ENCODE data around the gene NPC1L1.

The NPC1L1 gene

DNA sequence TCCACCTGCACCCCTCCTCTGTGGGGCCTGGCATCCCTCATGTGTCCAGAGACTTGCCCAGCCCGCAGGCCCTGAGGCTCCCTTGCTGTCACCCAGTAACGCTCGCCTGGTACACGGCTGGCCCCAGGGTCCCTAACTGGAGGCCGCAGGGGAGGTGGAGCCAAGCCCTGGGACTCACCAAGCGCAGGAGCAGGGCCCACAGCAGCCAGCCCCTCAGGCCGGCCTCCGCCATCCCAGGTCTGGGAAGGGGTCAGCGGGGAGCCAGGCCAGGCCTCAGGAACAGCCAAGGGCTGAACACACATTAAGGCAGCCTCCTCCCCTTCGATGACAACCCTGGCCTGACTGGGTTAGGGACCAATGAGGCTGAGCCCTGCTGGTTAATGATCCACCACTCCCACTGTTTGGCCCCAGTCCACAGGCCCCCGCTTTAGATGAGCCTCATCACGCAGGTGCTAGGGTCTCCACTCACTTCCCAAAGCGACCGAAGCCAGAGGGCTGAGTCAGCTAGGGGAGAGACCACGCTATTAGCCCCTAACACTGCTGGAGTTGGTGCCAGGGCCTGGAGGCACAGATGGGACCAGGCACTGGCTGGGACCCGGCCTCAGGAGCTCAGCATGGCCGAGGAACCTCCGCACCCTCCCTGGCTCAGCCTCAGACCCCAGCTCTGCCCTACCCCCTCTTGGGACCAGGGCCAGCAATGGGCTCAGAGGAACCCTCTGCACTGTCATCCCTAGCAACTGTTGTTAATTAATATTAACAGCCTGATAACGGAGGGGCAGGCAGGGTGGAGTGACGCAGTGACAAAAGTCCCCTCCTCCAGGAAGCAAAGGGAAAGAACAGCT lies at the start of gene NPC1L1:
TSS of gene NPC1L1 (minus strand) at position 303 of the 842 bp plus-strand sequence. CDS start at position 232, 71 bp downstream.
- DNase-seq = no peak

GRCh38 chr7:44590910-44591309 lies 49.8 kb upstream of the NPC1L1 start:
- DNase-seq = no peak

GRCh38 chr7:44587843-44588711 lies 46.9 kb upstream of the NPC1L1 start:
- peak; percentile 54 for DNase-seq

- DNase-seq = no peak
Measured at GRCh38 chr7:44583146-44583865, 42.2 kb upstream of the NPC1L1 start.

DNA sequence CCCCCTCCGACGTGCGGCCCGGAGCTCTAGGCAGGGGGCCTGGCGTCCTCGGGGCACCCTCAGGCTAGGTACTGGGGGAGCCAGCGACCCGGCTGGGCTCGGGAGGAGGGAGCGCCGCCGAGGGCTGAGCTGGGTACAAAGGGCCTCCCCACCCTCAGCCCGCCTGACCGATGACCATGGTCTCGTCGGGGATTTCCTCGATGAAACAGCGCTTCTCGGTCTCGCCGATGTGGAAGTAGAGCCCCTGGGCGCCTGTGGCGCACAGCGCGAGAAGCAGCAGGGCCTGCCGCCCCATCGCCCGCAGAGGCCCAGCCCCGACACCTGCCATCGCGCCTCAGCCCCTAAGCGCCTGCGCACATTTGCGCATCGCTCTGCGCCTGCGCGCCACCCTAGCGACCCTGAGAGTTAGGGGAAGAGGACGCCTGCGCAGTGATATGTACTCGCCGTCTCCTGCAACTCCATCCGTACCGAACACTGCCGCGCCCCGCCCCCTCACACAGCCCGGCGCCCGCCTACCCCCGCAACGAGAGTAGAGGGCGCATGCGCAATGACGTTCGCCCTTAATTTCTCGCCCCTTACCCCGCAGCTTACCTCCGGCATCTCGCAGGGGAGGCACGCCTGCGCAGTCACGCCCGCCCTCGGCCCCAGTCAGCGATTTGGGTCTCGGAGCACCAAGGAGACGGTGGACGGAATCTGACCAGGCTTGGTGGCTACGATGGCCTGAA lies 40.9 kb upstream of the NPC1L1 start, which contains the start of gene TMED4:
TSS of gene TMED4 (minus strand) at position 353 of the 725 bp plus-strand sequence. CDS start at position 328, 25 bp downstream.
- DNase-seq = peak; percentile 100

DNA sequence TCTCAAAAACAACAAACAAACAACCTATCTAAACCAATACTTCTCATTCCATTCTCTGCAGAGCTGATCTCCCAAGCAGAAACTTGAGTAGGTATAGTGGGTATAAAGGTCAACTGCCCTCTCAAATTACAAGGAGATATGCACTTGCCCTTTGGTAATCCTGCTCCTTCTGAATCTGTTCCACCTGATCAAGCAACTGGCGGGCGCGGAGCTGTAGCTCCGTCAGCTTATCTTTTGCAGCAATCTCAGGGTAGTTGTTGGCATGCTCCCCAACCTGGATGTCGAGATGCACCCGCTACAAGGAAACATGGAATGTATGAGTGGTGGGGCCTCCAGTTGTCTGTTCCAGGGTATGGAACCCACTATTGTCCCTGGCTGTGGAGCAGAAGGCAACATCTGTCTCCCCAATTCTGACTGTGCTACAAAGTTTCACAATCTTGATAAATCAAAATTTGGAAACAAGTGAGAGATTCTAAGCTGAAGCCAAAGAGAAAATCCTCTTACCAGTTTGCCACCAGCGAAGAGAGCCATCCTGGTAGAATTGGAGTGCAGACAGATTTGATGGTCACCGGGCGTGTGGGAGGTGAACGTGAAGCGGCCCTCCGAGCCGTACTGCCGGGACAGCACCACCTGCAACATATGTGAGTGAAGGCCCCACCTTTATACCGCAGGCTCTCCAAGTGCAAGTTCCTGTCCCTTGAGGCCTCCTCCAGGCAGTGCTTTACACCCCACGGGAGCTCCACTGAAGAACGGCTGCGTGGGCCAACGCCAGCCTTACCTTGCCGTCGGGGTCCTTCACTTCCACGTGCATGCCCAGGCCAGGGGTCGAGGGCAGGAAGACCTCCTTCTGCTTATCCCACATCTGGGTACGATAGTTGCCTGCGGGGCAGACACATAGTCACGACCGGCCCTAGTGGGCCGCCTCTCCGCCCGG lies 40.1 kb upstream of the NPC1L1 start:
- DNase-seq = peak; percentile 54

DNA sequence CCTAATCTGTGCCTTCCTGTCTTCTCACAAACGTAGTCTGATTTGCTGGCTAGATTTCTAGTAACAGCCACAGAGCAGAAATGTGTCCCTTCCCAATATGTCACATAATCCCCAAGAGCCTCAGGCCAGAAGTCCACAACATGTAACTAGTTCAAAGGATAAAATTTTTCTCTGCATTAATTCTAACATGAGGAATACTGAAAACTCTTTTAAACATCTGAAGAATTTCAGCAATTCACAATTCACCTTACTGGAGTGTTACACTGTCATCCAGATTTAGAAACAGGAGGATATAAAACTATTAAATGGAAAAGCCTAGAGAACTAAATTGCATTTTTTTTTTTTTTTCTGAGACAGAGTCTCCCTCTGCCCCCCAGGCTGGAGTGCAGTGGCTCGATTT lies 35.1 kb upstream of the NPC1L1 start:
- DNase-seq = no peak

GRCh38 chr7:44575054-44575453 lies 33.9 kb upstream of the NPC1L1 start:
- DNase-seq = no peak

DNA sequence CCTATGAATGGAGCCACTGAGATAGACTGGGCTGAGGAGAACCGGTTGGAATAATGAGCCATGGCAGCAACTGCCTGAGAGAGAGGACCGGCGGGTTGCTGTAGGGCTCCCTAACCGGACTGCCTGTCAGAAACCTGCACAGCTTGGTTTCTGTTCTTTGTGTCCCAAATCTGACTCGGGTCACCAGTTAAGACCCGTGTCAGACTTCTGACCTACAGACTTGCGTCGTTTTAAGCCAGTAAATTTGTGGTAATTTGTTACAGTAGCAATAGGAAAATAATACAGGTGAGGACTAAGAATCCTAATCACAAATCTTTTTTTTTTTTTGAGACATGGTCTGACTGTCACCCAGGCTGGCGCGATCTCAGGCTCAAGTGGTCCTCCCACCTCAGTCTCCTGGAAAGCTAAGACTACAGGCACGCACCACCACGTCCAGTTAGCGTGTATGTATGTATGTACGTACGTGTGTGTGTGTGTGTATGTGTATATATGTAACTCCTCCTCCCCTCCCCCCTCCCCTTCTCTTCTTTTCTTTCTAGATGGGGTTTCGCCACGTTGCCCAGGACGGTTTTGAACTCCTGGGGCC lies 33.2 kb upstream of the NPC1L1 start:
- no peak for DNase-seq

GRCh38 chr7:44573464-44574286 lies 32.5 kb upstream of the NPC1L1 start, which contains the start of gene DDX56:
DDX56 (minus strand) TSS chr7:44573908; CDS start chr7:44573895, 13 bp downstream.
- peak; percentile 94 for DNase-seq

DNA sequence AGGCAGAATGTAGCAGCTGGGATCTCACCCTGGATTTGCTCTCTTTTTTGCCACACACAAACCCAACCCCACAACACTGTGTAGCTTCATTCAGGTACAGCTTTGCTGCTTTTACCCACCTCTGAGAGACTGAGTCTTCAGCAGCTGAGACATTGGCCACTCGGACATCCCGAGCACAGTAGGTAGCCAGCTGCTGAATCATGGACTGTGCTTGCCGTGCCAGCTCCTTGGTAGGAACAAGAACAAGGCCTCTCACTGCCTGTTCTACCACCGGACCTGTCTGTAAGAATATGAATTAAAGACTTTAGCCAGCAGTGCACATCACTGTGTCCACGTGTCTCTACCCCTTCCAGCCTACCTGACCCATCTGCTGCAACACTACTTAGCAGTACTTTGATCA lies 31.6 kb upstream of the NPC1L1 start:
- DNase-seq = no peak

- DNase-seq = no peak
Measured at GRCh38 chr7:44569959-44570358, 28.8 kb upstream of the NPC1L1 start.

DNA sequence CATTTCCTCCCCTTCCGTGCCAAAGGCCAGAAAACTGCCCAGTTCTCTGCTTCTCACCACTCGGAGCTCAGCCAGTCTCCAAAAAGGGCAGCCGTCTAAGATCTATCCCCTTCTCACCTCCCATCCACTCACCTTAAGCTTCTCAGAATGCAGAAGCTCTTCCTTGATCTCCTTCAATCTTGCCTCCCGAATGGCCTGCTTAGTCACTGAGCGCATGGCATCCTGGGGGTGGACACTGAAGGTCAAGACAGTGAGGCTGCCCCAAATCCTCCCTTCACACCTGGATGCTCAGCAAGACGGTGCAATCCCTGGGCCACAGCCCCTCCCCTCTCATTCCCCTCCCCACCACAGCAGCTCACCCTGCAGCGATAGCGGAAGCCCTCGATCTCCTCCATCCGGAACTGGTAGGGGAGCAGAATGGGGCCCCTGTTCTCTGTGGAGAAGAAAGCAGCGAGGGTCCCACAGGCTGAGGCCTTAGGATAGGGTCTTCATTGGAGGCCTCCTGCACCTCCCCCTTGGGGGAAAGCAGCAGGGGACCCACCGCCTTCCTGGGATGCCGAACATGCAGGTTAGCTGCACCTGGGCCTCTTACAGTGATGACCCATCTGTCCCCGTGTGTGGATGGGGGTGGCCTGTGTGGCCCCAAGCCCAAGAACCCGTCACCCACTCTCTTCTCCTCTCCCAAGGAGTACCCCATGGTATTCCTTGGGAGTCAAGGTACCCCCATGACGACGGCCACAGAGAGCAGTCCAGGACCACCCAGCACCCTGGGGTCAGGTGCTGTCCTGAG lies 27.8 kb upstream of the NPC1L1 start:
- no peak for DNase-seq

GRCh38 chr7:44567884-44568283 lies 26.8 kb upstream of the NPC1L1 start:
- no peak for DNase-seq

DNA sequence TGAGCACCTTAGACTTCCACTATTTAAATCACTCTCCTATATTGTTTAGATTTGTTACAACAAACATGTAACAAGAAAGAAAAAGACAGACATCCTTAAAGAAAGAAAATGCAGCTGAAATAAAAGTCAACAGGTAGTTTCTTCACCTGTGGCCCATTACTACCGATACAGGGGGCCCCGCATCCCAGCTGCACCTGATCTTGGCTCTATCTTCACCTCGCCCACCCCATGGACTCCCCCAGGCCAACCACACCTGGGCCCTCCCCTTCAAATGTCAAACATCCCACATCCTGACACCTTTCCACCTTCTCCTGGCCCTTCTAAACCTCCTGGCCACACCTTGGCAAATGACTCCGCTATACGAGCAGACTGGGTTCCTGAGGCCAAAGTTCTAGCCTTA lies 25.6 kb upstream of the NPC1L1 start:
- DNase-seq = no peak

- no peak for DNase-seq
Measured at GRCh38 chr7:44565795-44566559, 24.8 kb upstream of the NPC1L1 start.

DNA sequence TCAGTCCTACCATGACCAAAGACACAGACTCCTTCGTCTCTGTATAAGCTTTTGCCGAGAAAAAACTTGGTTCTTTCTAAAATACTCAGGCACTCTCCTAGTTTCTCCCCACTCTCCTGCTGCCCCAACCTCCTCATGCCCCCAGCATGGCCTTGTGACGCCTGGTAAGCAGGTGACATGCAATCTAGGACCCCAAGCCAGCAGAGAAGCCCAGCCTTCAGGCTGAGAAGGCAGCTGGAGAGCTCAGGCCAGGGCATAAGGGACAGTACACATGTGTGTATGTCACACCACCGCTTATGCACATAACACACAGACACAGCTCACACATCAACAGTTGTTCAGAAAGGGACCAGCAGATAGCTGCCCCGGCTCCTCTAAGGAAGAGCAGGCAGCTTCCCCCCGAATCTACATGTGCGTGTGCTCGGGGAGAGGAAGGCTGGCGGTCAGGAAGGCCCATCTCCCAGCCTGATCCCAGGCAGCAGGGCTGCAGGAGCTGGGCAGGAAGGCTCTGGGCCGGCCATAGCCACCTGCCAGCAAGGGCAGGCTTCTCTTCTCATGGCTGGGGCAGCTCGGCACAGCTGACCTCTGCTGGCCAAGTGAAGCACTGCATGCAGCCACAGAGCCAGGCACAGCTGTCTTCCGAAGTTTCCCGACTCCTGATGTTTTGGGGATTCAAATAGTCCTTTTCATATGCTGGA lies 24.1 kb upstream of the NPC1L1 start:
- peak; percentile 50 for DNase-seq

Measured in CD4-positive, alpha-beta T cell treated with Interleukin-15 for 1 hour (primary cell).